ENCODE results near the gene ATP6V0B. TPM values are rescaled to one million over a fixed set of nuclear protein-coding genes. Genes with fewer than 3 reads are reported as not detected.

ATP6V0B gene
- total and polyA plus RNA-seq, 2 of the 4 experiments (the other 2 are of a cell fraction) = 72.1 to 169 TPM

GRCh38 chr1:43990271-43991199 lies 15.8 kb downstream of the ATP6V0B start (continued):
- TF ChIP-seq, protein P1, sequence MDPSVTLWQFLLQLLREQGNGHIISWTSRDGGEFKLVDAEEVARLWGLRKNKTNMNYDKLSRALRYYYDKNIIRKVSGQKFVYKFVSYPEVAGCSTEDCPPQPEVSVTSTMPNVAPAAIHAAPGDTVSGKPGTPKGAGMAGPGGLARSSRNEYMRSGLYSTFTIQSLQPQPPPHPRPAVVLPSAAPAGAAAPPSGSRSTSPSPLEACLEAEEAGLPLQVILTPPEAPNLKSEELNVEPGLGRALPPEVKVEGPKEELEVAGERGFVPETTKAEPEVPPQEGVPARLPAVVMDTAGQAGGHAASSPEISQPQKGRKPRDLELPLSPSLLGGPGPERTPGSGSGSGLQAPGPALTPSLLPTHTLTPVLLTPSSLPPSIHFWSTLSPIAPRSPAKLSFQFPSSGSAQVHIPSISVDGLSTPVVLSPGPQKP (IDR thresholded peaks at IDR 0.05; ENCODE audit: borderline replicate concordance, low read depth, low read length) = no peak
- TF ChIP-seq POLR2A (IDR thresholded peaks at IDR 0.05; ENCODE audit: low read depth, low read length) = no peak
- TF ChIP-seq NFE2L2 (IDR thresholded peaks at IDR 0.05; ENCODE audit: low read depth, low read length) = no peak

DNA sequence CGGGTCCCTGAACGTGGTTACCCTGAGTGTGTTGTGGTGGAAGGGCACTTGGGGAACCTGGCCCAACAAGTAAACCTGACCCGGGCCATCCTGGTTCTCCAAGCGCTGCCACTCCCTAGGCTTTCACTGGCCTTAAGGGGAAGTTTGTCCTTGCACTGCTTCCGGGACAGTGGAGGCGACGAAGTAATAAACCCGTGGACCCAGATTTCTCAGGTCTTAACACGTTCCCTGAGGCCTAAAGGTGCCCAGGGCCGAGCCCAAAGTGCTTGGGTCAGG lies 16.4 kb downstream of the ATP6V0B start:
- H2AK9ac ChIP-seq (replicated peaks; ENCODE audit: low read depth, low read length, poor library complexity) = peak overlapping the region; percentile 87
- H4K20me1 ChIP-seq (ENCODE audit: insufficient read depth, low read length) = peaks cover 9% of the 10 kb centered on the region; the same call in 1 of the 2 replicates
- no peak overlapping the region for H4K5ac ChIP-seq (ENCODE audit: low read depth, low read length)
- H3K79me1 ChIP-seq (ENCODE audit: low read depth in 1 of 2, low read length in 2 of 2) = 0 out of 4 replicates have a peak, but pooled peaks cover 1 to 4% of the 10 kb centered on the region in 2 experiments
- H3K4ac ChIP-seq (ENCODE audit: low read depth, low read length) = peak overlapping the region; percentile 54
- H2BK120ac ChIP-seq (ENCODE audit: low read depth, low read length) = no peak overlapping the region
- H3K4me1 ChIP-seq (ENCODE audit: control insufficient read depth, insufficient read depth, low read length) = peaks cover 14% of the 10 kb centered on the region
- no peak overlapping the region for H3K56ac ChIP-seq (ENCODE audit: extremely low read depth, insufficient read depth, low read length)
- WGBS, 2 experiments (ENCODE audit: extremely low coverage in 2 of 2, insufficient read length in 1 of 2) = 4% methylated on average over 9 of the region's 10 CpGs; no CpG with 5 or more reads in 1 of the 2 experiments
- H2BK5ac ChIP-seq (ENCODE audit: low read depth, low read length, poor library complexity, severe bottlenecking) = no peak overlapping the region
- peak overlapping the region; percentile 97 for H2AFZ ChIP-seq (replicated peaks; ENCODE audit: low read length, poor library complexity)
- in situ Hi-C loops (cut with MboI; ENCODE audit: low sequenced_read_pairs) = no loop called here
- ChIA-PET POLR2A (ENCODE audit: unreplicated experiment) (no interaction called here), CTCF (no interaction called here)
- TF ChIP-seq MAZ (IDR thresholded peaks at IDR 0.05; ENCODE audit: borderline replicate concordance, low read depth, low read length) = no peak
- no peak overlapping the region for H2BK20ac ChIP-seq (ENCODE audit: low read depth, low read length)
- peak overlapping the region; percentile 1; the same call in 1 of the 2 replicates for H2AK5ac ChIP-seq (ENCODE audit: low read depth, low read length)
- H3K9me1 ChIP-seq (ENCODE audit: insufficient read depth, low read length) = peaks cover 10% of the 10 kb centered on the region
- H3K18ac ChIP-seq (ENCODE audit: low read depth, low read length) = no peak overlapping the region
- peak overlapping the region; percentile 64 for H3K9ac ChIP-seq (ENCODE audit: low read depth, low read length)
- H4K8ac ChIP-seq (ENCODE audit: low read depth in 2 of 2, low read length in 2 of 2) = peak overlapping the region; percentile 80 to 90; a peak in 3 of 4 replicates
- no peaks in the 10 kb centered on the region for H3K9me3 ChIP-seq (ENCODE audit: control insufficient read depth, insufficient read depth, low read length)
- intact Hi-C loops (cut with micrococcal nuclease) = no loop called here
- peaks cover 1% of the 10 kb centered on the region; the same call in 1 of the 2 replicates for H3K36me3 ChIP-seq (ENCODE audit: control insufficient read depth, insufficient read depth, low read length)
- peak overlapping the region; percentile 51; the same call in 1 of the 2 replicates for H4K91ac ChIP-seq (ENCODE audit: insufficient read depth, low read depth, low read length)
- H3K27ac ChIP-seq (ENCODE audit: insufficient read depth, low read length) = peak overlapping the region; percentile 13; the same call in 1 of the 2 replicates
- no peaks in the 10 kb centered on the region for H3K27me3 ChIP-seq (ENCODE audit: control insufficient read depth, insufficient read depth, low read length)
- dilution Hi-C loops (cut with HindIII; ENCODE audit: low sequenced_read_pairs, unreplicated experiment) = no loop called here
- DNase-seq (no peak), ATAC-seq (ENCODE audit: low read depth) (peak; percentile 37)
- no peak overlapping the region for H2BK15ac ChIP-seq (ENCODE audit: low read depth, low read length)
- H3K23ac ChIP-seq (ENCODE audit: low read depth, low read length) = no peak overlapping the region; the same call in 1 of the 2 replicates
- BruUV-seq (replicated peaks) = no TSS peak
- H3K4me3 ChIP-seq (ENCODE audit: insufficient read depth, low read depth, low read length) = peak overlapping the region; percentile 75
- H3K14ac ChIP-seq (replicated peaks; ENCODE audit: low read depth, low read length) = peak overlapping the region; percentile 60; the same call in 1 of the 2 replicates
- peak overlapping the region; percentile 79 for H3K4me2 ChIP-seq (ENCODE audit: low read depth, low read length)

All from IMR-90 (cell line).